ENCODE results near the gene BORCS6.

BORCS6 gene
- long read RNA-seq, transcript BORCS6-201 (1 exons, 2,575 nt), result major isoform, 261 of 261 reads
- long read RNA-seq, partial matches to known transcripts, result 0 of 261 reads
- long read RNA-seq, other reads (novel, unspliced or antisense), result 0 of 261 reads

- TF ChIP-seq CTCF (IDR thresholded peaks at IDR 0.05; ENCODE audit: insufficient read depth, low read length) (no peak), GABPA (IDR thresholded peaks at IDR 0.05; ENCODE audit: low read depth) (no peak), SPI1 (IDR thresholded peaks at IDR 0.05; ENCODE audit: borderline replicate concordance, low read depth) (no peak), POLR2AphosphoS5 (IDR thresholded peaks at IDR 0.05; ENCODE audit: low read depth) (no peak; the same call in 1 of the 2 replicates), REST (IDR thresholded peaks at IDR 0.05; ENCODE audit: insufficient replicate concordance, low read depth) (no peak)
- Histone ChIP-seq H3K27ac (replicated peaks) (peak within 1 kb of the TSS; percentile 92), H3K27me3 (ENCODE audit: insufficient read depth, poor library complexity, severe bottlenecking) (no peaks in the 10 kb centered on the region), H3K4me3 (replicated peaks; ENCODE audit: insufficient read depth, low read length) (peak within 1 kb of the TSS; percentile 60)
- peak; percentile 85 to 95 for DNase-seq (ENCODE audit: low read depth in 1 of 2, low spot score in 1 of 2)
Observed at GRCh38 chr17:8189711-8190477, at the start of gene BORCS6. TSS of gene BORCS6 (minus strand) at chr17:8190180. CDS start at chr17:8190140, 40 bp downstream.

- H3K27ac ChIP-seq (replicated peaks), result no peak overlapping the region
- DNase-seq (ENCODE audit: low read depth in 1 of 2, low spot score in 1 of 2), result no peak
- no peaks in the 10 kb centered on the region for H3K27me3 ChIP-seq (ENCODE audit: insufficient read depth, poor library complexity, severe bottlenecking)
- TF ChIP-seq POLR2AphosphoS5 (IDR thresholded peaks at IDR 0.05; ENCODE audit: low read depth), result no peak
- no peak for TF ChIP-seq SPI1 (IDR thresholded peaks at IDR 0.05; ENCODE audit: borderline replicate concordance, low read depth)
- no peak for TF ChIP-seq REST (IDR thresholded peaks at IDR 0.05; ENCODE audit: insufficient replicate concordance, low read depth)
- no peak for TF ChIP-seq GABPA (IDR thresholded peaks at IDR 0.05; ENCODE audit: low read depth)
- no peak for TF ChIP-seq CTCF (IDR thresholded peaks at IDR 0.05; ENCODE audit: insufficient read depth, low read length)
- H3K4me3 ChIP-seq (replicated peaks; ENCODE audit: insufficient read depth, low read length), result no peak overlapping the region
Observed at GRCh38 chr17:8237886-8238285, 47.9 kb upstream of the BORCS6 start.

- Histone ChIP-seq H3K27me3 (ENCODE audit: insufficient read depth, poor library complexity, severe bottlenecking) (no peaks in the 10 kb centered on the region), H3K4me3 (replicated peaks; ENCODE audit: insufficient read depth, low read length) (no peak overlapping the region), H3K27ac (replicated peaks) (no peak overlapping the region)
- no peak for DNase-seq (ENCODE audit: low read depth in 1 of 2, low spot score in 1 of 2)
- TF ChIP-seq SPI1 (IDR thresholded peaks at IDR 0.05; ENCODE audit: borderline replicate concordance, low read depth), result no peak
- TF ChIP-seq GABPA (IDR thresholded peaks at IDR 0.05; ENCODE audit: low read depth), result no peak
- TF ChIP-seq POLR2AphosphoS5 (IDR thresholded peaks at IDR 0.05; ENCODE audit: low read depth), result no peak
- TF ChIP-seq CTCF (IDR thresholded peaks at IDR 0.05; ENCODE audit: insufficient read depth, low read length), result no peak
- no peak for TF ChIP-seq REST (IDR thresholded peaks at IDR 0.05; ENCODE audit: insufficient replicate concordance, low read depth)
Observed at GRCh38 chr17:8237175-8237574, 47.2 kb upstream of the BORCS6 start.

Measured in HL-60 (cell line).